H1 (cell line): Measurements from ENCODE around the gene DIPK2A. TPM values are rescaled to one million over a fixed set of nuclear protein-coding genes. Genes with fewer than 3 reads are reported as not detected.

Experiments
- CTCF ChIA-PET: fragments of 300-600 bp; sonication (Branson Sonifier 250); formaldehyde crosslinking; loops from one replicate; lab custom pipeline; 2021; ENCODE audit not compliant: partially characterized antibody; lab: Charles Lee
- POLR2A ChIA-PET: fragments of 300-600 bp; sonication (Branson Sonifier 250); formaldehyde crosslinking; loops from one replicate; lab custom pipeline; 2021; ENCODE audit warnings: inconsistent platforms; ENCODE audit not compliant: partially characterized antibody; lab: Charles Lee
- DNase-seq, 2 experiments: peaks; one replicate each; pipeline versions ENCODE4 v3.0.0 to v3.0.0-alpha.2; 2010 to 2022; ENCODE audit warnings: low spot score in 2 of 2, low read depth in 1 of 2, mixed read lengths in 1 of 2
- FAIRE-seq: peaks from 2 replicates; lab custom pipeline; 2011; peaks lifted over from hg19 to GRCh38; lab: Jason Lieb, UNC
- H2AFZ ChIP-seq: 2 replicates; pipeline ENCODE4 v1.8.1; 2012; ENCODE audit warnings: low read length, inconsistent platforms
- H2AK5ac ChIP-seq: 2 replicates; pipeline ENCODE4 v1.6.1; 2013; ENCODE audit warnings: low read depth, low read length
- H2BK120ac ChIP-seq: replicated peaks from 2 replicates; pipeline ENCODE3; 2013; ENCODE audit warnings: low read depth, low read length, inconsistent platforms
- H2BK12ac ChIP-seq: 2 replicates; pipeline ENCODE4 v1.6.1; 2013; ENCODE audit warnings: low read depth, low read length
- H2BK15ac ChIP-seq: 2 replicates; pipeline ENCODE4 v1.6.1; 2013; ENCODE audit warnings: low read length
- H2BK20ac ChIP-seq: 2 replicates; pipeline ENCODE4 v1.6.1; 2013; ENCODE audit warnings: low read length
- H2BK5ac ChIP-seq: 2 replicates; pipeline ENCODE4 v1.6.1; 2013; ENCODE audit warnings: low read depth, low read length
- H3K14ac ChIP-seq: 2 replicates; pipeline ENCODE4 v1.6.1; 2013; ENCODE audit warnings: inconsistent platforms; ENCODE audit not compliant: insufficient read length
- H3K18ac ChIP-seq: 2 replicates; pipeline ENCODE4 v1.6.1; 2013; ENCODE audit warnings: low read length; ENCODE audit errors: extremely low read depth
- H3K23ac ChIP-seq: 2 replicates; pipeline ENCODE4 v1.6.1; 2013; ENCODE audit warnings: inconsistent platforms; ENCODE audit not compliant: insufficient read length
- H3K23me2 ChIP-seq: 2 replicates; pipeline ENCODE4 v1.6.1; 2013; ENCODE audit warnings: low read depth, low read length
- H3K27ac ChIP-seq: 2 replicates; pipeline ENCODE4 v1.6.1; 2011; ENCODE audit warnings: low read depth, low read length, inconsistent platforms
- H3K27me3 ChIP-seq, 4 experiments: replicated peaks in 1 of 4; 1 replicate in 1 of 4; 2 replicates in 3 of 4; pipeline versions ENCODE4 v1.6.1 to v1.8.1; 2011 to 2013; ENCODE audit warnings: low read length in 3 of 4, mild to moderate bottlenecking in 3 of 4, inconsistent platforms in 2 of 4, mixed read lengths in 2 of 4, moderate library complexity in 1 of 4; ENCODE audit not compliant: control insufficient read depth in 3 of 4, insufficient read depth in 3 of 4; ENCODE audit errors: extremely low read depth in 1 of 4
- H3K36me3 ChIP-seq, 4 experiments: 2 replicates each; pipeline versions ENCODE4 v1.6.1 to v1.8.1; 2011 to 2013; ENCODE audit warnings: mild to moderate bottlenecking in 4 of 4, low read length in 3 of 4, moderate library complexity in 2 of 4, control low read depth in 1 of 4, inconsistent platforms in 1 of 4; ENCODE audit not compliant: insufficient read depth in 4 of 4, control insufficient read depth in 2 of 4
- H3K4ac ChIP-seq: replicated peaks from 2 replicates; pipeline ENCODE3; 2013; ENCODE audit warnings: low read length, low read depth, mixed read lengths, inconsistent platforms; ENCODE audit not compliant: insufficient read length
- H3K4me1 ChIP-seq, 4 experiments: replicated peaks in 1 of 4; 1 replicate in 1 of 4; 2 replicates in 3 of 4; pipeline versions ENCODE4 v1.6.1 to v1.8.1; 2011 to 2013; ENCODE audit warnings: low read length in 3 of 4, inconsistent platforms in 2 of 4, mixed read lengths in 1 of 4; ENCODE audit not compliant: insufficient read depth in 4 of 4, control insufficient read depth in 3 of 4
- H3K4me2 ChIP-seq, 2 experiments: 2 replicates each; pipeline versions ENCODE4 v1.6.1 to v1.8.1; 2011 to 2013; ENCODE audit warnings: low read depth in 2 of 2, low read length in 2 of 2, control low read depth in 1 of 2, inconsistent platforms in 1 of 2, mild to moderate bottlenecking in 1 of 2; ENCODE audit not compliant: insufficient read depth in 1 of 2
- H3K4me3 ChIP-seq, 4 experiments: fragments of 200-600, 300-600 bp in 1 of 4; sonication (generic), shearing (Covaris generic), sonication (Bioruptor Twin) in 1 of 4; 2 replicates each; pipeline versions ENCODE4 v1.5.1 to v1.8.1; 2011 to 2016; ENCODE audit warnings: low read length in 4 of 4, low read depth in 3 of 4, control low read depth in 2 of 4, inconsistent platforms in 2 of 4, mild to moderate bottlenecking in 2 of 4, mixed read lengths in 1 of 4, moderate library complexity in 1 of 4; ENCODE audit not compliant: insufficient read depth in 2 of 4; ENCODE audit errors: extremely low read depth in 1 of 4
- H3K56ac ChIP-seq: replicated peaks from 2 replicates; pipeline ENCODE3; 2013; ENCODE audit warnings: low read depth, mild to moderate bottlenecking, mixed read lengths, low read length, inconsistent platforms; ENCODE audit not compliant: insufficient read length
- H3K79me1 ChIP-seq: 2 replicates; pipeline ENCODE4 v1.6.1; 2013; ENCODE audit warnings: low read depth, low read length, control low read depth
- H3K79me2 ChIP-seq, 2 experiments: 2 replicates each; pipeline versions ENCODE4 v1.6.1 to v1.8.1; 2012 to 2013; ENCODE audit warnings: low read length in 2 of 2, mild to moderate bottlenecking in 2 of 2, inconsistent platforms in 1 of 2; ENCODE audit not compliant: insufficient read depth in 2 of 2, control insufficient read depth in 1 of 2
- H3K9ac ChIP-seq, 4 experiments: replicated peaks in 1 of 4; 1 replicate in 1 of 4; 2 replicates in 3 of 4; pipeline versions ENCODE4 v1.6.1 to v1.8.1; 2011 to 2013; ENCODE audit warnings: low read depth in 3 of 4, low read length in 3 of 4, control low read depth in 2 of 4, mild to moderate bottlenecking in 2 of 4, moderate library complexity in 2 of 4, inconsistent platforms in 1 of 4; ENCODE audit errors: extremely low read depth in 1 of 4
- H3K9me3 ChIP-seq, 2 experiments: 2 replicates each; pipeline versions ENCODE4 v1.6.1 to v1.8.1; 2012 to 2013; ENCODE audit warnings: mild to moderate bottlenecking in 2 of 2, moderate library complexity in 2 of 2, control low read depth in 1 of 2, inconsistent platforms in 1 of 2, low read depth in 1 of 2, low read length in 1 of 2, mixed read lengths in 1 of 2; ENCODE audit not compliant: insufficient read depth in 2 of 2
- H4K20me1 ChIP-seq, 2 experiments: replicated peaks in 1 of 2; 2 replicates each; pipeline versions ENCODE3 to v1.8.1; 2011 to 2013; ENCODE audit warnings: inconsistent platforms in 2 of 2, low read length in 2 of 2, mild to moderate bottlenecking in 1 of 2; ENCODE audit not compliant: insufficient read depth in 2 of 2, control insufficient read depth in 1 of 2
- H4K5ac ChIP-seq: 2 replicates; pipeline ENCODE4 v1.6.1; 2013; ENCODE audit warnings: low read length, low read depth, mixed read lengths, inconsistent platforms; ENCODE audit not compliant: insufficient read length
- H4K8ac ChIP-seq: 2 replicates; pipeline ENCODE4 v1.8.0; 2013; ENCODE audit warnings: mild to moderate bottlenecking, moderate library complexity, low read length, inconsistent platforms; ENCODE audit not compliant: insufficient read depth; ENCODE audit errors: extremely low read depth
- H4K91ac ChIP-seq: replicated peaks from 2 replicates; pipeline ENCODE3; 2013; ENCODE audit warnings: low read length, mixed read lengths, inconsistent platforms; ENCODE audit not compliant: insufficient read length
- ASH2L ChIP-seq: fragments of 200-600, 300-600 bp; sonication (generic); IDR thresholded peaks from one replicate; pipeline ENCODE4 v1.7.1; 2017; ENCODE audit warnings: low read length
- BRCA1 ChIP-seq: IDR thresholded peaks from 2 replicates; pipeline ENCODE4 v1.6.1; 2012; ENCODE audit warnings: low read depth, low read length, improper control_type of control experiment
- CBX8 ChIP-seq: fragments of 300-800, 300-1000 bp; sonication (generic); IDR thresholded peaks from 2 replicates; pipeline ENCODE4 v1.7.1; 2016; ENCODE audit warnings: low read depth, low read length, borderline replicate concordance
- CHD2 ChIP-seq: IDR thresholded peaks from 2 replicates; pipeline ENCODE4 v1.6.1; 2012; ENCODE audit warnings: low read length, improper control_type of control experiment
- CREB1 ChIP-seq: IDR thresholded peaks from 2 replicates; pipeline ENCODE4 v1.6.1; 2012; ENCODE audit warnings: inconsistent platforms
- JUN ChIP-seq: IDR thresholded peaks from 2 replicates; pipeline ENCODE4 v1.6.1; 2011; ENCODE audit warnings: low read depth, mild to moderate bottlenecking, improper control_type of control experiment, low read length
- MAFK ChIP-seq: IDR thresholded peaks from 2 replicates; pipeline ENCODE4 v1.6.1; 2012; ENCODE audit warnings: low read depth, mild to moderate bottlenecking, improper control_type of control experiment, low read length
- POLR2A ChIP-seq, 2 experiments: IDR thresholded peaks; 1 replicate in 1 of 2; 2 replicates in 1 of 2; pipeline ENCODE4 v1.6.1; 2011; ENCODE audit warnings: low read depth in 2 of 2, low read length in 2 of 2, mild to moderate bottlenecking in 2 of 2; ENCODE audit errors: control extremely low read depth in 1 of 2
- POLR2AphosphoS5 ChIP-seq: IDR thresholded peaks from 2 replicates; pipeline ENCODE4 v1.6.1; 2011; ENCODE audit warnings: low read depth, low read length
- SAP30 ChIP-seq: fragments of 300-600 bp; sonication (generic); IDR thresholded peaks from 2 replicates; pipeline ENCODE4 v1.7.1; 2012; ENCODE audit warnings: low read length, moderate library complexity, mild to moderate bottlenecking, inconsistent platforms; ENCODE audit not compliant: insufficient read depth, insufficient replicate concordance
- SIRT6 ChIP-seq: IDR thresholded peaks from one replicate; pipeline ENCODE4 v1.7.1; 2012; ENCODE audit warnings: low read length, inconsistent platforms
- SP2 ChIP-seq: IDR thresholded peaks from 2 replicates; pipeline ENCODE4 v1.6.1; 2012; ENCODE audit warnings: mild to moderate bottlenecking, low read length, inconsistent platforms
- SRF ChIP-seq: IDR thresholded peaks from 2 replicates; pipeline ENCODE4 v1.6.1; 2011; ENCODE audit warnings: mild to moderate bottlenecking, low read depth, low read length, moderate library complexity
- SUZ12 ChIP-seq: fragments of 200-600 bp; sonication (generic); IDR thresholded peaks from 2 replicates; pipeline ENCODE4 v1.6.1; 2012; ENCODE audit warnings: mild to moderate bottlenecking, inconsistent platforms, low read length, moderate library complexity, mixed read lengths
- TAF7 ChIP-seq: optimal IDR thresholded peaks from 2 replicates; pipeline ENCODE3; 2011; ENCODE audit warnings: low read depth, mild to moderate bottlenecking, inconsistent platforms, low read length, moderate library complexity, borderline replicate concordance
- WGBS, 2 experiments: shearing (Covaris generic) in 1 of 2; methylation state at CpG; one replicate each; pipeline versions ENCODE4 v1.1.6 to v1.1.7; 2013 to 2015; ENCODE audit warnings: low lambda C conversion rate in 2 of 2, mixed read lengths in 2 of 2, inconsistent platforms in 1 of 2, low coverage in 1 of 2, missing lambda C conversion rate in 1 of 2; ENCODE audit not compliant: insufficient replicate concordance in 2 of 2, insufficient coverage in 1 of 2, insufficient read length in 1 of 2; ENCODE audit errors: extremely low coverage in 1 of 2, missing lambda C conversion rate in 1 of 2; 5-methylcytosine and 5-hydroxymethylcytosine counted together
- polyA plus RNA-seq, 7 experiments: library from polyadenylated mRNA; depleted of rRNA in 3 of 7; stranded (reverse) in 5 of 7; unstranded in 2 of 7; fragments of >200 nt in 5 of 7; fragments of 200-250 nt in 2 of 7; gene quantifications; 1 replicate in 5 of 7; 2 replicates in 1 of 7; 4 replicates in 1 of 7; pipeline versions ENCODE4 v1.2.1 to v1.2.3, GENCODE V29; 2011 to 2013; ENCODE audit warnings: missing spikeins in 2 of 7, mixed read lengths in 2 of 7
- total RNA-seq: library from RNA; stranded (reverse); fragmentation: NEBNext Ultra II Directional; extraction: Animal tissue kit (Norgen Biotek cat#: 25700); gene quantifications from 2 replicates; pipeline ENCODE4 v1.2.1, GENCODE V29; 2021
- TF ChIP-seq, protein P1 (sequence below): IDR thresholded peaks from 2 replicates; pipeline ENCODE4 v1.6.1; 2011; ENCODE audit warnings: low read depth, mild to moderate bottlenecking, low read length; ENCODE audit not compliant: insufficient read depth

The DIPK2A gene
- total and polyA plus RNA-seq, 2 of the 8 experiments (the other 6 are each of a cell fraction or from before 2014, with no cell fraction given), result 18.4 to 28.7 TPM

DNA sequence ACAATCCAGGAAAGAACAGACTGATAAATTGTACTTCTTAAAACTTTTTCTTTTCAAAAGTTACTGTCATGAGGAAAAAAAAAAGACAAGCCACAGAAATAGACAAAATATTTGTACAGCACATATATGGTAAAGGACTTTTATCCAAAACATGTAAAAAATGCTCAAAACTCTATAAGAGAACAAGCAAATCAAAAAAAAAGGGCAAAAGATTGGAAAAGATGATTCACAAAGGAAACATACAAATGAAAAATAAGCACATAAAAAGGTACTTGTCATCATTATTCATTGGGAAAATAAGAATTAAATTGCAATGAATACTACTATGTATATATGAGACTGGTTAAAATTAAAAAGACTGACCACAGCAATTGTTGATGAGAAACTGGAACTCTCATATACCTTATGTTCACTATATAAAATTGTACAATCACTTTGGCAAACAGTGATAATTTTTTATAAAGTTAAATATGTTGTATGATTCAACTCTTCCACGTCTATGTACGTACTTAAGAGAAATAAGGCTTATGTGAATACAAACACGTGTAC lies 39.7 kb downstream of the DIPK2A start:
- no peak overlapping the region for H2BK120ac ChIP-seq
- DNase-seq, result no peak
- no peak for FAIRE-seq

More for the DNA sequence above, 39.7 kb downstream of the DIPK2A start:
- Histone ChIP-seq H4K20me1 (no peaks in the 10 kb centered on the region), H2AK5ac (no peak overlapping the region), H3K4me2 (no peak overlapping the region), H2BK5ac (no peak overlapping the region), H3K79me2 (no peaks in the 10 kb centered on the region), H2BK12ac (no peak overlapping the region), H3K9me3 (no peaks in the 10 kb centered on the region), H4K5ac (no peak overlapping the region), H2BK15ac (no peak overlapping the region), H3K4ac (no peak overlapping the region), H3K79me1 (no peaks in the 10 kb centered on the region), H4K91ac (no peak overlapping the region), H3K9ac (no peak overlapping the region), H3K56ac (no peak overlapping the region), H3K36me3 (no peaks in the 10 kb centered on the region), H3K4me3 (no peak overlapping the region), H4K8ac (no peak overlapping the region), H2BK20ac (no peak overlapping the region), H3K14ac (no peak overlapping the region), H2AFZ (no peak overlapping the region), H3K27me3 (no peaks in the 10 kb centered on the region), H3K23me2 (no peaks in the 10 kb centered on the region), H3K18ac (no peak overlapping the region), H3K4me1 (no peaks in the 10 kb centered on the region), H3K23ac (no peak overlapping the region), H3K27ac (no peak overlapping the region)
- WGBS, 2 experiments, result 83% methylated on average over 3 of the region's 3 CpGs; no CpG with 5 or more reads in 1 of the 2 experiments
- ChIA-PET CTCF (no interaction called here), POLR2A (no interaction called here)
- TF ChIP-seq BRCA1 (no peak), POLR2A (IDR thresholded peaks at IDR 0.05; ENCODE audit: control extremely low read depth in 1 of 2, low read depth in 2 of 2, low read length in 2 of 2) (no peak), ASH2L (no peak), TAF7 (no peak), SRF (no peak), SIRT6 (no peak), CBX8 (no peak), POLR2AphosphoS5 (no peak), SP2 (no peak), SUZ12 (no peak), CHD2 (no peak), MAFK (no peak), JUN (no peak), SAP30 (no peak), CREB1 (no peak)
- TF ChIP-seq, protein P1, sequence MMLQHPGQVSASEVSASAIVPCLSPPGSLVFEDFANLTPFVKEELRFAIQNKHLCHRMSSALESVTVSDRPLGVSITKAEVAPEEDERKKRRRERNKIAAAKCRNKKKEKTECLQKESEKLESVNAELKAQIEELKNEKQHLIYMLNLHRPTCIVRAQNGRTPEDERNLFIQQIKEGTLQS, result no peak
